Skeletal muscle satellite cell (primary cell): ENCODE data around the gene XPO6.

Source experiments
- H3K27me3 ChIP-seq: 2 replicates; pipeline ENCODE4 v1.7.0; 2013; ENCODE audit warnings: low read length; ENCODE audit not compliant: control insufficient read depth, insufficient read depth
- H3K36me3 ChIP-seq: 2 replicates; pipeline ENCODE4 v1.7.0; 2013; ENCODE audit warnings: mild to moderate bottlenecking, control low read depth, low read length; ENCODE audit not compliant: insufficient read depth
- H3K4me1 ChIP-seq: 2 replicates; pipeline ENCODE4 v1.7.0; 2013; ENCODE audit warnings: low read length; ENCODE audit not compliant: control insufficient read depth, insufficient read depth
- H3K4me2 ChIP-seq: 2 replicates; pipeline ENCODE4 v1.7.0; 2013; ENCODE audit warnings: mild to moderate bottlenecking, low read length
- H3K4me3 ChIP-seq: 2 replicates; pipeline ENCODE4 v1.7.0; 2013; ENCODE audit warnings: low read length
- H3K9ac ChIP-seq: 2 replicates; pipeline ENCODE4 v1.7.0; 2013; ENCODE audit warnings: mild to moderate bottlenecking, low read depth, low read length, moderate library complexity
- H3K9me3 ChIP-seq: replicated peaks from 2 replicates; pipeline ENCODE4 v1.7.0; 2013; ENCODE audit warnings: mild to moderate bottlenecking, control low read depth, low read length

XPO6 gene

GRCh38 chr16:28182183-28182582 lies 29.6 kb downstream of the XPO6 start:
- H3K4me3 ChIP-seq = no peak overlapping the region

GRCh38 chr16:28181515-28181914 lies 30.2 kb downstream of the XPO6 start:
- Histone ChIP-seq H3K9me3 (no peaks in the 10 kb centered on the region), H3K4me2 (peak overlapping the region; percentile 72), H3K36me3 (peaks cover 9% of the 10 kb centered on the region), H3K4me3 (peak overlapping the region; percentile 45), H3K27me3 (no peaks in the 10 kb centered on the region), H3K4me1 (peaks cover 29% of the 10 kb centered on the region), H3K9ac (peak overlapping the region; percentile 20)

More at GRCh38 chr16:28182183-28182582, 29.6 kb downstream of the XPO6 start:
- Histone ChIP-seq H3K9me3 (no peaks in the 10 kb centered on the region), H3K27me3 (no peaks in the 10 kb centered on the region), H3K4me1 (peaks cover 35% of the 10 kb centered on the region), H3K4me2 (peak overlapping the region; percentile 72), H3K9ac (peak overlapping the region; percentile 20), H3K36me3 (peaks cover 4% of the 10 kb centered on the region)

- Histone ChIP-seq H3K9me3 (no peaks in the 10 kb centered on the region), H3K36me3 (peaks cover 14% of the 10 kb centered on the region), H3K27me3 (no peaks in the 10 kb centered on the region), H3K4me2 (peak overlapping the region; percentile 14), H3K4me3 (no peak overlapping the region), H3K4me1 (peaks cover 26% of the 10 kb centered on the region), H3K9ac (no peak overlapping the region)
Observed at GRCh38 chr16:28180655-28181460, 30.9 kb downstream of the XPO6 start.

- Histone ChIP-seq H3K4me1 (peaks cover 26% of the 10 kb centered on the region), H3K4me2 (no peak overlapping the region), H3K27me3 (no peaks in the 10 kb centered on the region), H3K4me3 (no peak overlapping the region), H3K36me3 (peaks cover 24% of the 10 kb centered on the region), H3K9me3 (no peaks in the 10 kb centered on the region), H3K9ac (no peak overlapping the region)
Observed at GRCh38 chr16:28179354-28179753, 32.4 kb downstream of the XPO6 start.

GRCh38 chr16:28175715-28176114 lies 36.0 kb downstream of the XPO6 start:
- peaks cover 50% of the 10 kb centered on the region for H3K36me3 ChIP-seq

GRCh38 chr16:28172336-28172735 lies 39.4 kb downstream of the XPO6 start:
- no peak overlapping the region for H3K9ac ChIP-seq
- no peaks in the 10 kb centered on the region for H3K9me3 ChIP-seq
- no peak overlapping the region for H3K4me3 ChIP-seq
- H3K4me2 ChIP-seq = no peak overlapping the region
- no peaks in the 10 kb centered on the region for H3K27me3 ChIP-seq
- peaks cover 62% of the 10 kb centered on the region for H3K36me3 ChIP-seq
- peaks cover 11% of the 10 kb centered on the region for H3K4me1 ChIP-seq

More at GRCh38 chr16:28175715-28176114, 36.0 kb downstream of the XPO6 start:
- Histone ChIP-seq H3K4me2 (no peak overlapping the region), H3K4me3 (no peak overlapping the region), H3K27me3 (no peaks in the 10 kb centered on the region), H3K4me1 (peaks cover 18% of the 10 kb centered on the region), H3K9ac (no peak overlapping the region), H3K9me3 (no peaks in the 10 kb centered on the region)

- Histone ChIP-seq H3K27me3 (no peaks in the 10 kb centered on the region), H3K4me3 (no peak overlapping the region), H3K36me3 (peaks cover 62% of the 10 kb centered on the region), H3K9ac (no peak overlapping the region), H3K9me3 (no peaks in the 10 kb centered on the region), H3K4me2 (no peak overlapping the region), H3K4me1 (peaks cover 15% of the 10 kb centered on the region)
Observed at GRCh38 chr16:28171816-28172215, 39.9 kb downstream of the XPO6 start.

- Histone ChIP-seq H3K4me1 (peaks cover 24% of the 10 kb centered on the region), H3K9ac (no peak overlapping the region), H3K4me2 (no peak overlapping the region), H3K27me3 (no peaks in the 10 kb centered on the region), H3K36me3 (peaks cover 68% of the 10 kb centered on the region), H3K9me3 (no peaks in the 10 kb centered on the region), H3K4me3 (no peak overlapping the region)
Observed at GRCh38 chr16:28168991-28169554, 42.7 kb downstream of the XPO6 start.

- H3K4me2 ChIP-seq = no peak overlapping the region
- H3K36me3 ChIP-seq = peaks cover 63% of the 10 kb centered on the region
- no peak overlapping the region for H3K4me3 ChIP-seq
- H3K4me1 ChIP-seq = peaks cover 32% of the 10 kb centered on the region
- no peaks in the 10 kb centered on the region for H3K9me3 ChIP-seq
- no peak overlapping the region for H3K9ac ChIP-seq
- H3K27me3 ChIP-seq = no peaks in the 10 kb centered on the region
Observed at GRCh38 chr16:28167730-28168129, 44.0 kb downstream of the XPO6 start.

GRCh38 chr16:28167221-28167620 lies 44.5 kb downstream of the XPO6 start:
- no peak overlapping the region for H3K4me2 ChIP-seq
- no peaks in the 10 kb centered on the region for H3K27me3 ChIP-seq
- H3K4me1 ChIP-seq = peaks cover 32% of the 10 kb centered on the region
- H3K36me3 ChIP-seq = peaks cover 60% of the 10 kb centered on the region
- H3K9ac ChIP-seq = no peak overlapping the region
- no peaks in the 10 kb centered on the region for H3K9me3 ChIP-seq
- H3K4me3 ChIP-seq = no peak overlapping the region

- H3K4me3 ChIP-seq = no peak overlapping the region
- H3K27me3 ChIP-seq = no peaks in the 10 kb centered on the region
- H3K9me3 ChIP-seq = no peaks in the 10 kb centered on the region
- no peak overlapping the region for H3K4me2 ChIP-seq
- peaks cover 56% of the 10 kb centered on the region for H3K36me3 ChIP-seq
- H3K9ac ChIP-seq = no peak overlapping the region
- peaks cover 27% of the 10 kb centered on the region for H3K4me1 ChIP-seq
Observed at GRCh38 chr16:28166394-28167208, 45.2 kb downstream of the XPO6 start.
